Epidermal melanocyte (primary cell): ENCODE measurements around the gene EBF3.

ENCODE experiments used
- DNase-seq: peaks from one replicate; pipeline ENCODE4 v3.0.0; 2011; ENCODE audit warnings: low spot score; ENCODE audit not compliant: insufficient read length

Gene EBF3

DNA sequence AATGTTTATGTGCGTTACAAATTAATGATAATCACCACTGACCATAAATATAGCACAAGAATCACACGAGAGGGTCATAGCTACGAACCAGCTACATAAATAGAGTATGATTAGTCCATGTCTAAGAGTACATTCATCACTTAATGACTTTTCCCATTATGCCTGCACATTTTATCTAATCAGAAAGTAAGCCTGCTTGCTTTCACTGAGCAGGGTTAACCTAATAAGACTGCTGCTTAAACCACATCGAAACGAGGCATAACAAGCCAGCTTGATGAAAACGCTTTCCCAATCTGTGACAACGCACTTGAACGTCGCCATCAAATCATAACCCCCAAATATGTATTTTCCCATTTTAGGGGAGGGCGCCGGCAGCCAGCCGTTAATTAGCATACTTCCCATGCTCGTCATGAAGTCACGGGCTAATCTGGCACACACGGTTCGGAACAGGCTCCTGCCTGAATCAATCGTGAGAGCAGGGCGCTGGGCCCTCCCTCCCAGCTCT is 71.5 kb downstream of the EBF3 start:
- no peak for DNase-seq

DNA sequence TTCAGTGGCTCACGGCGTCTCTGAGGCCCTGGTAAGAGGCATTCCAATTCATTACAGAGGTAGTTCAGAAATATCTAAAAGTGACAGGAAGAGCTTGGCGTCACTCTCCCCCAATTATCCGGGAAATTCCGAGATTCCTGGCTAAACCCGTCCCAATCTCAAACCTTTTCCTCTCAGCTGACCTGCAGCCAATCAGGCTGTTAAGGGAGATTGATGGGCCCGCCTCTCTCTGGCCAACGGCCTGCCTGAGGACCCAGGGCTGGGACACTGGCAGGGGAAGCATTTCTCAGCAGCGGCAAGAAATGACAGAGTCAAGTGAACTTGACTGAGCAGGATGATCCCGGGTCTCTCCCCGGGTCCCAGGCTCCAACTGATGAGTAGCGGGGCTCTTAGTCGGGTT is 72.3 kb downstream of the EBF3 start:
- DNase-seq, result no peak

DNA sequence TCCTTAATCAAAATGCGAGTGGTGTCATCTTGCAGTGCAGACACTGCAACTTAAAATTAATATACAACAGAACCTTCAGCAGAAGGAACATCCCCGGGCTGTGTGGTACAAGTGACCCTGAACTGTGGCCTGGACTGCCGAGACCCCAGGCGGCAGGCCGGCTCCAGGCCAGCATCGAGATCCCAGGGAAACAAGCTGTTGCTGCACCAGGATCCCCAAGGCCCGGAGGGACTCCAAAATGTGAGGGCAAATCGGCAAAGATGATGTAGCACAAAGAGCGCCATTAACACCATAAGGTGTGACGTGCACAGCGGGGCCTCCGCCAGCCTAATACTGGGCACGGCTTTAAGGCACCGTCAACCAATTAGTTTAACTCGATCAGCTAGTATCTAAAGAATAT is 73.9 kb downstream of the EBF3 start:
- DNase-seq, result no peak

DNA sequence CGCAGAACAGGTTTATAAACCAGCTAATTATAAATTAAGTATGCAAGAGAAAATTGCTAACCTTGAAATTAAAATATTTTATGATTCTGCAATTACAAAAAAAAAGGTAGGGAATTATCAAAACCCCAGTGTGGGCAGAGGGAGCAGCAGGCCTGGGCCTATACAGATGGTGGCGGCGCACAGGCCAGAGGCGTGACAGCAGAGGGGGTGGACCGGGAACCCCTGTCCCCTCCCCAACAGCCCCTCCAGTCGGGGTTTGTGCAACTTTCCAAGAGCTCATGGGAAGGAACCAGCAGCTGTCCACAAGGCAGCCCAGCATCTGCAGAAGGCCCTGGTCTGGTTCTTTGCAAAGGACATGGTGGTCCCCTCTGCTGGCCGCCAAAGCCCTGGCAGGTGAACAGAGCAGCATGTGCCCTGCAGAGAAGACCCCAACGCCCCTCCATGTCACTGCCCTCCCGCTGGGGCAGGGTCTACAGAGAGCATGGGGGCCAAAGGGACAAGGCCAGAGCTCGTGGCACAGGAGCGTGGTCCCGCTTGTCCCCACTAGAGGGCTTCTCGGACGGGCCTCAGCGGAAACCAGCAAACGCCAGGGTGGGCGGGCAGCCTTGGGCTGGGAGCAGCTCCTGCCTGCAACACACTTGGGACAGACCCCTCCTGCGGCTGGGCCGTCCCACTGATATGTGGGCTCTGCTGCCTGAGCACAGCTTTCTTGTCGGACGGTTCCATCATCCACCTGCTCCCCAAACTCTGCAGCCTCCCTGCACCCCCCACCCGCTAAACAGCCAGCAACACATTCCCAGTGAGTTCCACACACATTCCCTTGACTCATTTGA is 75.1 kb downstream of the EBF3 start:
- no peak for DNase-seq

DNA sequence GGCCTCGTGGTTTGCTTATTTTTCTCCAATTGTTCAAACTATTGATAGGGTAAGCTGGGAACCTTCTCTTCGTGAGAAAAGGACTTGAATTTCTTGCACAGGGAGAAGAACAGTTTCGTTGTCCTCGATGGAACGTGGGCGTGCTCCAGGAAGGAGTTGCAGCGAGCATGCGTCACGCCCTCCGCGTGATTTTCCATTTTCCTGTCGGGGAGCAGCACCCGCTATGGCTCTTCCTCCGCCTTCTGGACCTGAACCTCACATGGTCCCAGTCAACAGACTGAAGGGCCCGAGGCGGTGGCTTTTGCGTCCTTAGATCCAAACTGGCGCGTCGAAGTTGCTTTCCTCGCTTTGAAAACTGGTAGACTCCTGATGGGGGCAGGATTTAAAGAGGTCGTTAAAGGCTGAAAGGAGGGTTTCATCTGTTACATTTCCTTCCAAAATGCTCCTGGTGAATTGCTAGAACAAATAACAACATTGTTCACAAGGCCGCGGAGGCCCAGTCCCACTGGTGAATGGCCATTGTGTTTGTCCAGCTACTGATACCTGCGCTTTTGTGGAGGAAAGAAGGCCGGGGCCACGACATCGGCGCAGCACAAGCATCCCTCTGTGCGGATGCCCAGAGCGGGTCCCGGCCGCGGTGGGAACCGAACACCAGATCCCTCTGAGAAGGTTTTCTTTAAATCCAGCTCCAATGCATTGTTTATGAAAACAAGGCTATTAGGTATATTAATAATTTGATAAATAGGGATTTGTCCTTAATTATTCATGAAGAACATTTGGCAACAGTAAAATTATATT is 75.9 kb downstream of the EBF3 start:
- DNase-seq, result no peak

DNA sequence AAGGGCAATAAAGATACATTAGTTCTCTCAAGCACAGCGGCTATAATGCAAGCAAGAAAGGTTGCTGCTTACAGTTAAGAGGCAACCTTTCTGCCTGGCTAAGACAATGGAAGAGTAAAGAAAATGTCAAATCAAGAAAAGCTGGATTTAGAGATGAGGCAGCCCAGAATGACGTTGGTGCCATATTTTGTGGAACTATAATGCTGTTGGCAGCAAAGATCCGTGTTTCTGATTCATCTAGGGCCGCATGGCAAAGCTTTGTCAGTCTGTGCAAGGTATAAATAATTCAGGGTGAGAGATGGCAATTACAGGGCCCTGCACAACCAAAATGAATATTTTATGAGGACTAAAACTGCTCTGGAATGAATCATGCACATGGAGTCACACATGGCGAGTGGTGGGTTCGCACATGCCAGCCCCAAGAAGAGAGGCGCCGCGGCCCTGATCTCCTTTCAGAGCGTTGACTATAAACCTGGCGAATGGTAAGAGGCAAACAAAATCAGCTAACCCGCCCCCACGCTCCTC is 76.6 kb downstream of the EBF3 start:
- DNase-seq, result no peak

DNA sequence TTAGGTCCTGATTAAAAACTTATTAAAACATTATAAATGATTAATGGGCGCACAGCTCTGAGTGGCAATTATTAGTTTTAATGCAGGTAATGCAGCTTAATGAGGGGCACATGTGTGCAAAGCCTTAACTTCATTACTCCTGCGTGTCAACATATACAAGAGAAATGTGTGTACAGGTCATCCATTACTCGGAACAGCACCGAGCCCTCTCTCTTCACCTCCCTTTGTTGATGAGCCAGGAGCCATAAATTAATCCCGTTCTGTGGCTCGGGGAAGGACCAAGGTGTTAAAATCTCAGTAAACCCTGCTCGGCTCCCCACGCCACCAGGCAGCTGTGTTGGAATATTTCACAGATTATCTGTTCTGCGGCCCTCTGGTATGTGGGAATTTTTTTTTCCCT is 77.8 kb downstream of the EBF3 start:
- DNase-seq, result no peak

DNA sequence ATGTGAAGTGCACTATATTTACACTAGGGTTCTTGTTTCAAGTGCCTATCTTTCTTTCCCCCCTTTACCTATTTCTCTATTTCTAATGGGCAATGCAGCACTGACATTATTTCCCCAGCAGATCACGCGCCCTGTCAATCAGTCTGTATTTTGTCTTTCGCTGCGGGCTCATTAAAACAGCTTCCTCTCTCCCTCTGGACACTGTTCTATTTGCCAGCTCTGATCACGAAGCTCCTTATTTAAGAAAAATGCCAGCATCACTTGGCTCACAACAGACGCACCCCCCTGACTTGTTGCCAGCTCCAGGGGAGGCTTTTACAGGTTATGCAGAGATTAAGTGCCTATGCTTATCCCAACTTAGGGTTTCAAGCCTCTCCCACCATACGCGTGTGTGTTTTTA is 78.5 kb downstream of the EBF3 start:
- no peak for DNase-seq

DNA sequence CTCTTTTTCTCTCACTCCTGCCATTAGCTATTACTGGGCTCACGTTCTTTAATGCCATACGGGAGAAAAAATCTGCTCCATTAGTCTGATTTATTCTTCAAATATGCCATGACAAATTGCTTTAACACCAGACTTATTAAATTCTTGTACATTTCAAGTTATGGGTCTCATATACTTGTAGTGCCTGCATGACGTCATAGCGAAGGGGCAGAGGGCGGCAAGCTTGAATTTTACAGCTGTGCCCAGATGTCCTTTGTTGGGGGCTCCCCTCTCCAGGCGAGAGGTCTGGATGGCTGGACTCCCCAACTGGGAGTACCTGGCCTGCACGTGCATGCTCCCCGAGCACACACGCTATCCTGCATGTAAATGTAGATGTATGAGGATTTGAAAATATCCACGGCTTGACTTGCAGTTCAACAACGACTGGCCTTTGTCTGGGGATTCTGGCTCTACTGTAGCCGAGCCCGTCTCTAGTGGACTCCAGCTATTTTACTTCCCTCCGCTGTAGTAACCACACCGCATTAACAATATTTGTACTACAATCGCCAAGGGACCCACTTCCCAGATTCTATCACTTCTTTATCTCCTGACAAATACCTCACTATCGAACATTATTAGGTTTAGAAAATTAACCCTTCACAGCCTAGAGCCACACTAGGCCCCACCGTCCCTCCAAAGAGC is 79.5 kb downstream of the EBF3 start:
- DNase-seq, result no peak

DNA sequence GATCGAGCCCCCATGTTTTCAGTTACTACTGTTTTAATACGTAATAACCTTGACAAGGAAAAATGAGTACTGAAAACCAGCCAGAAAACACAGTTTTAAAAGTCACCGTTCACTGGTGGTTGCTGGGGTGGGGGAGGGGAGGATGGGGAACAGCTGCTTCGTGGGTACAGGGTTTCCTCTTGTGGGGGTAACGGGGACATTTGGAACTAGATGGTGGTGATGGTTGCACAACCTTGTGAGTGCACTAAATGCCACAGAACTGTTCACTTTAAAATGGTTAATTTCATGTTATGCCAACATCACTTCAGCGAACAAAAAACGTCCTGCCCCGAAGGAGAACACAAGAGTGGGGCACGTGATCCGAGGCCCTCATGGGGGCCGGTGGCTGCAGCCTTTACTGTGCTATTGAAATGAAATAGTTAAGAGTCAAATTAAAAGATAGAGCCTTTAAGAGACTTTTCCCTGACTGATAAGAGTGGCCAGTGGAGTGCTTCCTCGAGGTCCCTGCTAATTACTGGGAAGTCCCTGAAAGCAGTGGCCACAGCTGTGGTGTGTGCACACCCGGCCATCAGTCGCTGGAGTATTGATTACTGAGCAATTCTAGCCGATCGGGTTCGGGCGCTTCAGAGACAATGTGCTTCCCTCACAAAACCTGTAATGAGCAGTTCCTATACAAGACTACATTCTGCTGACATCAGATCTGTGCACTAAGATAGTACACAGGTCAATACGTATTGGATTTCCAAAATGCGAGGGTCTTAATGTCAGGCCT is 80.3 kb downstream of the EBF3 start:
- no peak for DNase-seq

DNA sequence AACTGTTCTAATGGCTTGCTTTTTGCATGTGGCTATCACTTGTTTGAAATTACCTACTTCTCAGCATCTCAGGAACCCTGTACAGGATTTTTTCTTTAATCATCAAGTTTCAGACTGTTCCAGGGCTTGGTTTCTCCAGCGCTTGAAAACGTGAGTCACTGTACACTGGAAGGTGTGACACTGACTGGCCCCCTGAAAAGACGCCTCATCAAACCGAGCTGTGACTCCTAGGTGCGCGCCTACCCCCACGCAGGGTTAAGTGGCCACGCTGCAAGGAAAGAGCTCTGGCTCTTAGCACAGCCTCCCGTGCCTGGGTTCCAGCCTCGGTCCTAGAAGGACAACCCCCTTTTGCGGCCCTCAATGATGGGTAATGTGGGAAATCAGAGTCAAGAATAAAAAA is 81.0 kb downstream of the EBF3 start:
- DNase-seq, result no peak

DNA sequence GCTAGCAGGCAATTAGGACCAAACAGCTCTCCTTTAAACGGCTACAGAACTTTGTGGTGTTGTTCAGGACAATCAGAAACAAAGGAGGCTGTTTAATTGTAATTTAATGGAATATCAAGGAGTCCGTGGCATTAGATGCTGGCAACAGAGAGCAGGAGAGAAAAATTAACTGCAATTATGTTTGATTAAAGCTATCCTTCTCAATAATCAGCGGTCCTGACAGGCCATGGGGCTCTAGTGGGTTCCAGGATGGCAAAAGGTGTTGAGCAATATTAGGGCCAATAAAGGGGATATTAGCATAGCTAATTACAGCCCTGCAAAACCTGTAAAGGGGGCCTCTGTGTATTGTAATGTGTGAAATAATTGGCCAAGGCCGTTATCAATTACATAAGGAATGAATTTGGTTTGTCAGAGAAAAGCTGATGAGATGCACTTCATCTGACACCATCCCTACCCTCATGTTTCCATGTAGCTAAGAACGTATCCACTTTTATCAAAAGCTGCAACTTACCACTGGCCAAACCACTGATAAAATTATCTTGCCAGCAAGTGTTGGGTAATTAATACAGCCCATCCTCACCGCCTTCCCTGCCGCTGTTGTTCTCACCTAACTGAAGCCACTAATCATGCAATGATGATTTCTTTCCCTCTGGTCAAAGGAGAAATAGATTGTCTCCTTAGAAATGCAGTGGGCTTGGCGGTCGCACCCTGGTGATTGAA is 81.6 kb downstream of the EBF3 start:
- no peak for DNase-seq

DNA sequence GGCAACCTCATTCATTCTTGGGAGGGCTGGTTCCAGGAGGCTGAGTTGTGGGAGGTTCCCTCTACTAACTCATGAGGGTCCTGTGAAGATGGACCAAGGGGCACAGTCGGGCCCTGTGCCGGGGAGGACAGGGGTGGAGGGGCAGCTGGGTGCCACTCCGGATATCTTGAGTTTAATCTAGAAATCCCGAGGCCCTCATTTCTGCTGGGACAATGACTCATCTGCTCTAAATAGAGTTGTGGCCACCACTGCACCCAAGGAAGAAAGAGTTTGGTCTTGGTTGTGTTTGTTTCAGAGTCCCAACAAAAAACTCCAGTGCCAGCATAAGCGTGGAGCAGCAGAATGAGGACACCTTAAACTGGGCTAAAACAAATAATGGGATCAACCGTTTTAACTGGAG is 82.4 kb downstream of the EBF3 start:
- no peak for DNase-seq

DNA sequence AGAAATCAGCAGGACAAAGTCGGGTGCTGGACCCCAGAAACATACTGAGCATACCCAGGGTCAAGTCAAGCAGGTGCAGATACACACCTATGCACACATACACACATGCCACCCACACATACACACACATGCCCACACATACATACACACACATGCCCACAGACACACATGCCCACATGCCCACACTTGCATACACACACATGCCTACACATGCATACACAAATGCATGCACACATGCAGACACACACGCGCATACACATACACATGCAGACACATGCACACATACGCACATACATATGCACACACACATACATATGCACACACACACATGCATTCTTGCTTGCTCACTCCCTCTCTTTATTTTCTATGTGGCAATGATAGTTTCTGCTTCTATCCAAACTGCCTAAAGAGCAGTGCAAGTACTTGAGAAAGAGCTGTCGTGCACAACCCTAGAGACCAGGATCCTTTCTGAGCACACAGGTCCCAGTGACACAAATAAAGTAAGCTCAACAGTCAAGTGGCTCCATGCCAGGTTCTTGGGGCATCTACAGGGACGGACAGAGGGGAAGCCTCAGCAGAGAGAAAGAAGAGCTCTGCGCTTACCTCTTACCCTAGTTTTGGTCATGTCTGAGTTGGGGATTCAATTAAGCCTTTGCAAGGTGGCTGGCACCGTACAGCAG is 83.7 kb downstream of the EBF3 start:
- no peak for DNase-seq

DNA sequence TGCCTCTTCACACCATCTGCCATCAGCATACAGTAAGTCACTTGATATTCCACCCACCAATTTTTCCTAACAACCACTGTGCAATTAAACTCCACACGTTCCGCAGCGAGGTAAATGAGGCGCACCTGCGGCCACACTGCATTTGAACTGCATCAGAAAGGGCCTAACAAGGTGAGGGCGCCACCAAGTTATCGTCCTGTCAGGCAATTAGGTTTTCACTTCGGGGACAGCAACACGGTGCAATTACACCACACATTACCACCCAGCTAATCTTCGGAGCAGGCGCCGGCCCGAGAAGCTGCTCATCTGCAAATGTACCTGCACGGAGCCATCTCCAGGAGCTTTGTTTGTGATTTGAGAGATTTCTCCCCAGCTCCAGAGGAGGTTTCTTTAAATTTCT is 84.4 kb downstream of the EBF3 start:
- DNase-seq, result no peak

DNA sequence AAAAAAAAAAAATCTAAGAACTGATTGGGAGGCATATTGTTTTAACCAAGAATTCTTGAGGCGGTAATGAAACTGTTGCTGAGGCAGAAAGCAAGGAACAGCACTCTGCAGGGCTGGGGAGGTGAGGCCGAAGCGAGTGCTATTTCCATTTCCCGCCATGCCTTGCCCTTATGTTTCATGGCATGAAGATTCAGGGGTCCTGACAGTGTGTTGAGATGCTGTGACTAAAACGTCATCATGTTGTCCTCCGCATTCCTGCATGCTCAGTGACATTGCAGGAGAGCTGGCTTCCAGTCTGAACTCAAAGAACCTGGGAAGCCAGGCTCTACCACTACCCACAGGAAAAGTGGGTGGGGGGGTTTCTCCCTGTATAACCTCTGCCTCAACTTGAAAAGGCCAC is 85.2 kb downstream of the EBF3 start:
- DNase-seq, result no peak

DNA sequence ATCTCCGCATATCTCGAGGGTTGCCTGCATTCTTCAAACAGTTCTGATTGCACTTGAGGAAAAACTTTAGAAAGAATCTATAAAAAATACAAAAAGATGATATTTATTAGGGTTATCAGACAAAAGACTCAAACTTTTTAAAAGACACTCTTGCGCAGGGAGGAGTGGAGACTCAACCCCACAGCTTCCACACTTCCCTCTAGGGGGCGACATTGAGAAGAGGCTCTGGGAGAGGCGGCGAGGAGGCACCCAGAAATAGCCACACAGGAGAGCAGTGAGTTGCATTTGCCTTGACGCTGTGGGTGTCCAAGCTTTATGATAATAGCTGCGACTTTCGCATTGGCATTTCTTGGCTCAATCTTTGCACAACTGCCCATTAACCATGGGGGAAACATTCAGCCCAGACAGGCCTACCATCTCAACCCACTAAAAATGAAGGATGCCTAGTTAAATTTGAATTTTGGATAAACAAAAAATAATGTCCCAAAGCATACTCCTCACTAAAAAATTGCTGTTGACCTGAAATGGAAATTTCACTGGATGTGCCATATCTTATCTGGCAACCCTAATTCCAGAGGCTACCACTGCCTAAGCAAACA is 86.2 kb downstream of the EBF3 start:
- DNase-seq, result no peak

DNA sequence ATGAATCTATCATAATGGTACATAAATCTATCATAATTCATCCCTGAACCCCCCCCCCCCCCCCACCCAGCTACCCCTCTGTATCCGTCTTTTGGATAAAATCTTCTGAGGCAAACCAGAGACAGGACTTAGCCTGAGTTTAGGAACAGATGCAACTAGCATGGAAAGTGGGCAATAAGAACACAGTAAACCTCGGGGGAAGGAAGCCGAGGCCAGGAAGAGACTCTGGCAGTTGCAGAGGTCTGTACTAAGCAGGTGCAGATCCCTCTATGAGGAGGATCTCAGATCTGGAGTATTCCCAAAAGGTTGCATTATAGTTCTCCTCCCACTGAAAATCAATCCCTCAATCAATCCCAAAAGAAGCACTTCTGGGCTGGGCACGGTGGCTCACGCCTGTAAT is 87.2 kb downstream of the EBF3 start:
- DNase-seq, result no peak

DNA sequence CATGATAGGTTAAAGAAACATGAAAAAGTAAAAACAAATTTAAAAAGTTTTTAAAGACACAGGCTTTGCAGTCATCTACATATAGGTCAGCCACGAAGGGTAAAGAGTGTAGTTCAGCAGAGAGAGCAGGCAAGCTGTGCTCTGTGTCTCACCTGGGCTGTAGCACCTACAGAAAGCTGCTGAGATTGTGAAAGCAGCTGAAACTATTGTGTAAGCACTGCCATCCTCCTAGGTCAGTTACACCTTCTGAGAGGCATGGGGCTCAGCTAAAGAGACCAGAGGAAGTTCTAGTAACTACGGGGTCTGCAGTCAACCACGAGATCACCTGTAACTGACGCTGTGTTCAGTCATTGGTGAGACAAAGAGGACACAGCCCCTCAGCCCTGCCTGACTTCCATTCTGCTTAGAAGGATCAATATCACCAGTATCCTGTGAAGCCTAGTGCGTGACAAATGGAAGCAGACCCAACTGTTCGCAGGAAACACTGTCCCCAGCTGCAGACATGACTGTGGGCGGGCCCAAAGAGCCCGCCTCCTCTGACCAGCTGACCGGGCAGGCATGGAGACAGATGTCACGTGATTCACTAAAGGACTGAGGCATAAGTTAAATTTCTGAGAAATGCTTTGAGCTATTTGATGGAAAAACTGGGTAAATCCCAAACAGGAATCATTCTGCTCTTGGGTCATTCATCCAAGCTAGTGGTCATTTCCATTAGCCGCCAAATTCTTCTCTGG is 87.9 kb downstream of the EBF3 start:
- DNase-seq, result no peak
